Measurements from ENCODE around the gene ZC3H7A.

ZC3H7A gene

GRCh38 chr16:11797166-11797956 lies at the start of gene ZC3H7A:
Gene ZC3H7A, minus strand, starts transcription at chr16:11797258. Its CDS starts 14,904 bp downstream, at chr16:11782354.
- H3K27ac Mint-ChIP-seq = peak within 1 kb of the TSS; percentile 100
- H3K27me3 Mint-ChIP-seq (ENCODE audit: low read depth, poor library complexity) = no peaks in the 10 kb centered on the region
- peak; percentile 56 for TF ChIP-seq CTCF (IDR thresholded peaks at IDR 0.05)
- peak; percentile 93 for DNase-seq
- peaks cover 69% of the 10 kb centered on the region for H3K4me1 Mint-ChIP-seq
- peak within 1 kb of the TSS; percentile 94 for H3K4me3 Mint-ChIP-seq
- no peaks in the 10 kb centered on the region for H3K9me3 Mint-ChIP-seq
- peaks cover 14% of the 10 kb centered on the region for H3K36me3 Mint-ChIP-seq (ENCODE audit: low read depth)

- peaks cover 72% of the 10 kb centered on the region for H3K36me3 Mint-ChIP-seq (ENCODE audit: low read depth)
- peaks cover 22% of the 10 kb centered on the region for H3K4me1 Mint-ChIP-seq
- no peak overlapping the region for H3K27ac Mint-ChIP-seq
- no peak overlapping the region for H3K4me3 Mint-ChIP-seq
- no peaks in the 10 kb centered on the region for H3K27me3 Mint-ChIP-seq (ENCODE audit: low read depth, poor library complexity)
- no peak for TF ChIP-seq CTCF (IDR thresholded peaks at IDR 0.05)
- no peak for DNase-seq
- H3K9me3 Mint-ChIP-seq = no peaks in the 10 kb centered on the region
These were observed 47.4 kb upstream of the ZC3H7A start for GRCh38 chr16:11844499-11844898.

- Mint-ChIP-seq H3K9me3 (no peaks in the 10 kb centered on the region), H3K27ac (no peak overlapping the region), H3K36me3 (ENCODE audit: low read depth) (peaks cover 73% of the 10 kb centered on the region), H3K4me1 (peaks cover 17% of the 10 kb centered on the region), H3K27me3 (ENCODE audit: low read depth, poor library complexity) (no peaks in the 10 kb centered on the region), H3K4me3 (no peak overlapping the region)
- DNase-seq = no peak
- no peak for TF ChIP-seq CTCF (IDR thresholded peaks at IDR 0.05)
These were observed 46.8 kb upstream of the ZC3H7A start for GRCh38 chr16:11843861-11844260.

- Mint-ChIP-seq H3K4me3 (no peak overlapping the region), H3K27ac (no peak overlapping the region), H3K4me1 (peaks cover 11% of the 10 kb centered on the region), H3K27me3 (ENCODE audit: low read depth, poor library complexity) (no peaks in the 10 kb centered on the region), H3K36me3 (ENCODE audit: low read depth) (peaks cover 71% of the 10 kb centered on the region), H3K9me3 (no peaks in the 10 kb centered on the region)
- TF ChIP-seq CTCF (IDR thresholded peaks at IDR 0.05) = no peak
- no peak for DNase-seq
These were observed 46.1 kb upstream of the ZC3H7A start for GRCh38 chr16:11843206-11843605.

GRCh38 chr16:11841026-11841425 lies 44.0 kb upstream of the ZC3H7A start:
- H3K4me1 Mint-ChIP-seq = peaks cover 11% of the 10 kb centered on the region
- no peak overlapping the region for H3K27ac Mint-ChIP-seq
- H3K4me3 Mint-ChIP-seq = no peak overlapping the region
- no peaks in the 10 kb centered on the region for H3K9me3 Mint-ChIP-seq
- TF ChIP-seq CTCF (IDR thresholded peaks at IDR 0.05) = no peak
- no peaks in the 10 kb centered on the region for H3K27me3 Mint-ChIP-seq (ENCODE audit: low read depth, poor library complexity)
- no peak for DNase-seq
- peaks cover 74% of the 10 kb centered on the region for H3K36me3 Mint-ChIP-seq (ENCODE audit: low read depth)

All from nephron progenitor cell (in vitro differentiated cells).